Activated T-cell treated with anti-CD3 and anti-CD28 coated beads for 4 hours (primary cell): ENCODE measurements around the gene CHCHD6.

Source experiments
- DNase-seq: peaks from one replicate; pipeline ENCODE4 v3.0.0-alpha.2; 2020

The CHCHD6 gene

DNA sequence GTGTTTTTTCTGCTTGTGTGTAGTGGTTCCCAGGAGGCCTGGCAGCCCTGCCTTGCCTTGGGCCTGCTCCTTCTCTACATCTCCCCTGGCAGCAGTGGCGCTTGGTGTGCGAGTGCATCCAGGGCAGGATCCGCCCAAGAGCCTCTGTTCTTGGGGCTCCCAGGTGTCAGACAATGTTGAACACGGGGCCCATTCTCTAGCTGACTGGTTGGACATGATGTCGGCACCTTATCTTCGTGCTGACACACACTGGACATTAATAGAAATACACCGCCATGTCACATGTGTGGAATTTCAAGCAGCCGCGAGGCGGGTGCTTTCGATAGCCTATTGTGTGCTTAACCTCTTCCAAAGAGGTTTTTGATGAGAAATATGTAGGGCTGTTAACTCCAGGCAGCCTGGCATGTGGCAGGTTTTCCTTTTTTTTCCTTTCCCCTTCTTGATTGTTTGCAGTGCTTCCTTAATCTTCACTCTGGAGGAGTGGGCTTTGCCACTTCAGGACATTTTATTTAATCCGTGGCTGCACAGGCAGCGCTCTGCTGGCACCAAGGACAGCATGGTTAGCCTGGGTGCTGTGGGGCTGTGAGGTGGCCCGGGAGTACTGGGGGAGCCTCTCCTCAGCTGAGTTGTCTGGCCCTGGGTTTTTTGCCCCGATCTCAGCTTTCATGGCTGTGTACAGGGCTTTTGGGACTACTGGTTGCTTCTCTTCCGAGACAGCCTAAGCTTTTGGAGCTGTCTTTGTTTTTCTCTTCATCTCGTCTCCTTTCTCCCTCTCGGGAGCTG, 42.5 kb downstream of the CHCHD6 start:
- no peak for DNase-seq

DNA sequence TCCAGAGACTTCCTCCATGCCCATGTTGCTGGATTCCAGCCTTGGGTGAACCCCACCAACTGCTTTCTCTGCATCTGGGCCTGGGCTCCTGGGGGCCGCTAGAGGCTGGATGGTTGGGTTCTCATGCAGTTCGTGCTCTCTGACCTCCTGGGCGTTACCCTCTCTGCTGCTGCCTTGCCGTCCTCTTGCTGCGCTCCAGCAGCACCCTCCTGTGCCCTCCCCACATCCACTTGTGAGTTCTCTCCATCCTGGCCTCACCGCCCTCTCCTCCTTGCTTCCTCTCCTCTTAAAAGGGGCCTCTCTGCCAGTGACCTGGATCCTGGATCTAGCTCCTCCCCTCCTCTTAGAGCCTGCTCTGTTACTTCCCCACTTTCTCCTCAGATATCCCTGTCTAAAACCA, 43.7 kb downstream of the CHCHD6 start:
- DNase-seq: no peak

DNA sequence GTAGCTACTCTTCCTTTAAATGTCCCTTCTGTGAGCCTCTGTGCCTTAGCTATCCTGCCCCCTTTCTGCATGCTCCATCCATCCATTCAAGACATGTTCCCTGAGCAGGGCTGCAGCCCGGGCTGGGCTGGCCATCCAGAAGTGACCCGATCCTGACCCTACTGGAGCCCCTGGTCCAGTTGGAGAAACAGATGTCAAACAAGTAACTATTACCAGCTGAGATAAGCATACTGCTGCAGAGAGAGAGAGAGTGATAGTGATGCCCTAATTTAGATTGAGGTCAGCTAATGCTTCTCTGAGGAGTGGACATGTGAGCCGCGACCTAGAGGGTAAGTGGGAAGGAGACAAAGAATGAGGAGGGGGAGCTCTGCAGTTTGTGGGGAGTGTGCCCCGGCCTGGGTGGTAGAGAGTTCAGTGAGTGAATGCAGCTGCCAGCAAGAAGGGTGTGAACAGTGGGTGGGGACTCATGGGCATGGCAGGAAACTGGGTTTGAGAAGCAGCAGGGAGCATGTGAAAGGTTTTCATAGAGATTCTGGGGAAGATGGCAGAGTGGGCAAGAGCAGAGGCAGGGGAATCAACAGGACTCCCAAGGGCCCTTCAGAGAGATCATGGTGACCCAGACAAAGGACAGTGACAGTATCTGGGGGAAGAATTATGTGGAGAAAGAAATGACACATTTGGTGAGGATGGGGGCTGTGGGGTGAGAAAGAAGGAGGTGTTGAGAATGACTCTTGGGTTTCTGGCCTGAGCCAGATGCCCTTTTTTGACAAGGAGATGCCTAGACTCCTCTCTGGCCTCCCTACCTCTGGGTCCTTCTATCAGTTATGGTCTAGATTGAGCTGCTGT, 44.9 kb downstream of the CHCHD6 start:
- DNase-seq: no peak

DNA sequence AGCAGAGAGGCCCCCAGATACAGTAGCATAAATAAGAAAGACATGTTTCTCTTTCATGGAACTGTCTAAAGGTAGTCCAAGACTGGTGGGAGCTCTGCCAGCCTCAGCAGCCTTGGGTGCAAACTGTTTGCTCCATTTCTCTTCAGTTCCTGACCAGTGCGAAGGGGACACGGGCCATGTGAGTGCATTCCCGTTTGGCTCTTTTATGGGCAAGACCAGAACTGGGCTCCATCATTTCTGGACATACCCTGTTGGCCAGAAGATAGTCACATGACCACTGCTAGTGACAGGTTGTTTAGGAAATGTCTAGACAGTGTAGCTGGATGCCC, 45.5 kb downstream of the CHCHD6 start:
- no peak for DNase-seq

DNA sequence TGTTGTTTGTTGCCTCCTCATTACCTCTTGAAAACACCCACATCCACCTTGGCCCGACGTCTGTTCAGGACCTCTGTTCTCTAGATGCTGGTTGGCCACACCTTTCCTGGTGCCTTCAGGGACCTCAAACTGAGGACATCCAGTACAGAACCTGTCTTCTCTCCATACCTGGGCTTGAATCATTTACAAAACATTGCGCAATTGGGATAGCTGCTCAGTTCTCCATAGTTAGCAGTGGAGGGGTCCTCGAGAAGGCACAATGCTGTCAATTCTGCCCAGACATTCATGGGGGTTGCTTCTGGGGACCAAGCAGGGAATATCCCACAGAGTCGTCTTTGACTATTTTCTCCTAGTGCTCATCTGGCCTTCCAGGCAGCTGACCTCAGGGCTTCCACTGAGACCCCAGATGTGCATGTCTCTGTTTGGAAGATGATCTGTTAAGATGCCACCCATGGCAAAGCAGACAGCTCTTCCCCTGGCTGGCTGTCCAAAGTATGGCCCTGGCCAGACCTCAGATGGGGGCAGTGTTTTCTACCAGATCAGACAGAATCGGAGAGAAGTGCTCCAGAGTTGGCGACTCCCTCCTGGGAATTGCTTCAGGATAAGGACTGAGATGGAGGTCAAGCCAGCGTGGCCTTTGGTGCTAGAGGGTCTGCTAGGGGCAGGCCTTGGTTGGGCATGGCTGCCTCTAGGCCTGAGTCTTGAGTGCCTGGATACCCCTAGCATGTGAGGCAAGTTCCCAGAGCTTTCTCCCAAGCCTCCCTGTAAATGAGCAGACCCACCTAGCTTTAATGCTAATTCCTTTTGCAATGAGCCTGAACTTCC, 46.1 kb downstream of the CHCHD6 start:
- DNase-seq: no peak

DNA sequence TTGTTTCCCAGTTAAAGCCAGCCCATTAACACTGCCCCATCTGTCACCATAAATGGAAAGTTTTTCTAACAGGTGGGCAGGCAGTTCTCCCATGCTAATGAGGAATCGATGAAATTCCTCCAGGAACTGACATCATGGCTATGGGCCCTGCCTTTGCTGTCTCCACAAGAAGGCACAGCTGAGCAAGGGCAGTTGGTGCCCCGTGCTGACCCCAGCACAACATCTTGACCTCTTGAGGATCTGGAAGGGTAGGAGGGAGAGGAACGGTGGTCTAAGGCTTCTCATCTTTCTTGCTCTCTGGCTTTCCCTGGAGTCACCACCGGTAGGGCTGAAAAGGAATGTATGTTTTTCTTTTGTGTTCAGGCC, 46.7 kb downstream of the CHCHD6 start:
- DNase-seq: no peak

DNA sequence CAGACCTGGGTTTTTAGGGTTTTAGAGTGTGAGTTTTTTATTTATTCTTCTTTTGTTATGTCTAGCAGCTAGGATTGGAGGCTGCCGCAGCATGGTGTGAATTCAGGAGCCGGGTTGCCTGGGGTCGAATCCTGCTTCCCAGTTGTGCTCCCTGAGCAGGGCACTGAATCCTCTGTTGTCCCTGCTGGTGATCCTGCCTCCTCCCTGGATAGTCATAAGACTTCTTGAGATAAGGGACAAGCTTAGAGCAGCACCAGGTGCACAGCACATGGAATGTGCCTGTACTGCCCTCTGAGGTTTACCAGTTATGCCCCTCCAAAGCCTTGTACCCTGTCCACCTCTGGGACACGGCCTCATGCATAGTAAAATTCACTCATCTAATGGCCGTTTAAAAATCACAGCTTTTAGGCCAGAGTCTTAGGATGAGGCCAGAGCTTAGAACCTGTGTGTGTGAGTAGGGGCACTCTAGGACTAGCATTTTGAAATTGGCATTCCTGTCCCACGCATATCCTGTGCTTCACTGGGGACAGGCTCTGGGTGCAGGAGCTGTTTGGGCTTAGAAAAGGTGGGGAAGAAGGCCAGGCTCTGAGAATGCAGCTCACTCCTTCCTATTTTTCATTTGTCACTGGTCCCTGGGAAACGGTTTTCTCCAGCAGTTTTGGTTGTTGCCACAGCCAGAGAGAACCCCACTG, 47.7 kb downstream of the CHCHD6 start:
- DNase-seq: no peak

DNA sequence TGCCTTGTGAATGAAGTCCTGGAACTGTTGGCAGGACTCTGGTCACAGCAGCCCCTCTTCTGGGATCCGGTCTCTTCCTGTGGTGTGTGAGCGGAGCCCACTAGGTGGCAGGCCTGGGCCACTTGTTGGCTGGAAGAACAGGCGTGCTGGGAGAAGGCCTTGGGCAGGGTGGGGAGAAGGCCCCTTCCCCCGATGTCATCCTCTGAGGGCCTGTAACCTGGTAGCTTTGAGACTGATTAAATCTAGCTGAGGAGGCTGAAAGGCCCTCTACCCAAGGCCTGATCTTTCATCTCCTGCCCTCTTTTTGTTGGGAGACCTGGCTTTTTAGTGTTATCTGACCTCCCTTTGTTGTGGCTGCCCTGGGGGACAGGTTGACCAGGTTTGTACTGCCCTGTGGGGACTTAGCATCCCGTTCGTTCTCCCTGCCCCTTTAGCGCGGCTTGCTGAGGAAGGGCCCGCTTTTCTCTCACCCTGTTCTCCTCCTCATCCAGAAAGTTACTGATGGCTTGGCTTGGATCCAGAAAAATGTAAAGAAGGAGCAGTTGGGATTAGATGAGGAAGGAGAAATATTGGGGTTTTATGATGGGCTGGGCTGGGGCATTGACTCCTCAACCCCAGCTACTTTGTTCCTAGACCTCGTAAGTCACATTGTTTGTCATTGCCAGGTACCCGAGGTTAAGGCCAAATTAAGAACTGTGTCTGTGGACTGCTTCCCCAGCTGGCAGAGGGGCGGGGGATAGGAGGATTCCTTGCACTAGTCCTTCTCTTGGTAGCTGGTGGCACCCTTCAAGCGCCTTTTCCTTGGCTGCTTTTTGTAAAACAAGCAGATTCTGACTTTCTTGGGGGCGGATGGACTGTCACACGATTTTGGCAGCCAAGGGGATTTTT, 48.5 kb downstream of the CHCHD6 start:
- peak; percentile 23 for DNase-seq

DNA sequence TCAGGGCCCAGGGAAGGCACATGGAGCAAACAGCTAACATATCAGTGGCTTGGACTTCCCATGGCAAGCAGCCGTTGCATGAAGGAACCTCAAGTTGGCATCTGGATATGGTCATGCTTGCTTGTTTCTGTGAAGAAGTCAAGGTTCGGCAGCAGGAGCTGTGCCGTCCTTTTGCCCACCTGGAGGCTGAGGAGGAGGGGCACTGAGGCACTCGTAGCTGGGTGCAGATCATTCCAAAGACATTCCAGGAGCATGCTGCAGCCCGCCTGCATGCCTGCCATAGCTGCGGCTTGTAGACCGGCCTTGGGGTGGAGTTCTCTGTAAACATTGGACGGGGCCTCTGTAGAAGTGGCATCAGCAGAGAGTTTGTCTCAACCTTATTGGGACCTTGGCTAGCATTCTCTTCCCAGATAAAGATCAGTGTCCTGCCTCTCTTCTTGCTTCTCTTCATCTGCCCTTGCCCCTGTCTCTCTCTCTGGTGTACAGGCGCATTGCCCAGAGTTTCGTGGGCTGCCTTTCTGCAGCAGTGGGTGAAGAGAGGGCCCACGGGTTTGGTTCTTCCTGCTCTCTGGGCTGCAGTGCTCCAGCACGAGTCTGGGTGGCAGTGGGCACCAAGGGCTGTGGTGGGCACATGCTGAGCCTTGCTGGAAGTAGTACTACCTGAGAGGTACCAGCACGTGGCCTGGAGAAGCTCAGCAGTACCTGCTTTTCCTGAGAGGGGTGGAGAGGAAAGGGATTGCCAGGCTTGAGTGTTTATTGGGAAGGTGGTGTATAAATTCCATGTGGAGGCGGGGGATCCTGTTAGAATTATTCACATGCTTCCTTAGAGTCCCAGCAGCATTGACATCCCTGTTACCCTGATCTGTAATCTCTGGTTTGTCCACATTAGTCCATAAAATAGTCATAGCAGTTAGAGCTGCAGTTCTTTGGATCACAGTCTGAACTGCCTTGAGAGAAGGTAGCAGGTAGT, 49.4 kb downstream of the CHCHD6 start:
- DNase-seq: no peak

DNA sequence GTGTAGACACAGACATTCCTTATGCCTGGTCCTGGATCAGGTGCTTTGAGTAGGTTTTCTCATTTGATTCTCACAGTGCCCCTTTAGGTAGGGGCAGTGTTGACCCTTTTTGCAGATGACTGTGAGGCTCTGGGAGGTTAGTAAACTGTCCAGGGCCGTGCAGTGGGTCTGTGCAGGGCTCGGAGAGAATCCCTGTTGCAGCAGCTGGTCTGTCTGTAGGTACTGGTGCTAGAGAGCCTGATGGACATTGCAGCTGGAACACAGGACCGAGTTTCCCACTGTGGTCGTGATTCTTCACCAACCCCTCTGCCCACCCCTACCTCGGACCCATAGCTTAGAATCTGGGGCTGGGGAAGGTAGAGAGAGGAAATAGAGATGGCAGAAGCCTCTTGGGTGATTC, 51.8 kb downstream of the CHCHD6 start:
- DNase-seq: no peak

DNA sequence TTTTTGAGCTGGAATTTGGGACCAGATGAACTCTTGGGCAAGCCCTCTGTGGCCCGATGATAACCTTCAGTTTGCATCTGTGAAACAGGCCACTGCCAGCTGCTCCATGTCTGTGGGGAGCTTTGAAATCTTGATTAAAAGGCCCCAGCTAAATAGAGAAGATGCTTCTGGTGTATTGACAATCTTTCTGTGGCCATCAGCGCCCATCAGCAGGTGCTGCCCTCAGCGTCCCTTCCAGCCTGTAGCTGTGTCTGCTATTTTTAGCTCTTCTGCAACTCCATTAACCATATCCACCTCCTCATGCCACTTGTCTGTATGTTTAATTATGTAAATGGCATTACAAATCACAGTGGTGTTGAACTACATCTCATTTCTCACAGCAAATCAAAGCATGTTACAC, 54.0 kb downstream of the CHCHD6 start:
- DNase-seq: no peak

DNA sequence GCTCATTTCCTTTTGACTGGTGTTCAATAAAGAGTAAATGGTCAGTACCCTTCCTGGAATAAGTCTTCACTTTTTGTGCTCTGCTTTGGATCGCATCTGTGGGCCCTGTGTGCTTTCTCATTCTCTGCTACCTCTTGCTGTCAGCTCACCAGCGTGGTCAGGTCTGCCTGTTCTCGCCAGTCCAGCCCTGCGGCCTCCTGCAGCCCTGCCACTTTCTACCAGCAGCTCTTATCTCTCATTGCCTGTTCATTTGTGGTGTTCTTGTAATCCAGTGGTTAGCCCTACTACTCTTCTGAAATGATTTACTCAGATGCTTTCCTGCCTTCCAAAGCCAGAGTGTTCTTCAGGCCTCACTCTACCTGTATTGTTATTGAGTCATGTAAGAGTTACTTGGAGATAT, 54.8 kb downstream of the CHCHD6 start:
- no peak for DNase-seq

DNA sequence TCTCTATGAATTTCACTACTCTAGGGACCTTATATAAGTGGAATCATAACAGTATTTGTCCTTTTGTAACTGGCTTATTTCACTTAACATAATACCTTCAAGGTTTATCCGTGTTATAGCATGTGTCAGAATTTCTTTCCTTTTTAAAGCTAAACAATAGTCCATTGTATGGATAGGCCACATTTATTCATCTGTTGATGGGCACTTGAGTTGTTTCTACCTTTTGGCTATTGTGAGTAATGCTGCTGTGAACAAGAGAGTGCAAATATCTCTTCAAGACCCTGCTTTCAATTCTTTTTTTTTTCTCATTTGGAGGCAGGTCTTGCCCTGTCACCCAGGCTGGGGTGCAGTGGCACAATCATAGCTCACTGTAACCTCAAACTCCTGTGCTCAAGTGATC, 56.5 kb downstream of the CHCHD6 start:
- no peak for DNase-seq

DNA sequence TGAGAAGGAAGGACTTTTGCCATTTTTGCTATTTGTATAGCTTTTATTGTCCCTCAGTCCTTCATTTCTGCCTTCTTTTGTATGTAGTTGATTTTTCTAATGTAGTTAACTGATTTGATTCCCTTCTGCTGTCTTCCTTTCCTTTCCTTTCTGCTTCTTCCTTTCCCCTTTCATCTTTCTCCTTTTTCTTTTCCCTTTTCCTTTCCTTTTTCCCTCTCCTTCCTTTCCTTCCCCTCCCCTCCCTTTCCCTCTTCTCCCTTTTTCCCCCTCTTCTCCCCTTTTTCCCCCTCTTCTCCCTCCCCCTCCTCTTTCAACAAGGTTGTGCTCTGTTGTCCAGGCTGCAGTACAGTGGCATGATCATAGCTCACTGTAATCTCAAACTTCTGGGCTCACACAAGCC, 59.0 kb downstream of the CHCHD6 start:
- no peak for DNase-seq

DNA sequence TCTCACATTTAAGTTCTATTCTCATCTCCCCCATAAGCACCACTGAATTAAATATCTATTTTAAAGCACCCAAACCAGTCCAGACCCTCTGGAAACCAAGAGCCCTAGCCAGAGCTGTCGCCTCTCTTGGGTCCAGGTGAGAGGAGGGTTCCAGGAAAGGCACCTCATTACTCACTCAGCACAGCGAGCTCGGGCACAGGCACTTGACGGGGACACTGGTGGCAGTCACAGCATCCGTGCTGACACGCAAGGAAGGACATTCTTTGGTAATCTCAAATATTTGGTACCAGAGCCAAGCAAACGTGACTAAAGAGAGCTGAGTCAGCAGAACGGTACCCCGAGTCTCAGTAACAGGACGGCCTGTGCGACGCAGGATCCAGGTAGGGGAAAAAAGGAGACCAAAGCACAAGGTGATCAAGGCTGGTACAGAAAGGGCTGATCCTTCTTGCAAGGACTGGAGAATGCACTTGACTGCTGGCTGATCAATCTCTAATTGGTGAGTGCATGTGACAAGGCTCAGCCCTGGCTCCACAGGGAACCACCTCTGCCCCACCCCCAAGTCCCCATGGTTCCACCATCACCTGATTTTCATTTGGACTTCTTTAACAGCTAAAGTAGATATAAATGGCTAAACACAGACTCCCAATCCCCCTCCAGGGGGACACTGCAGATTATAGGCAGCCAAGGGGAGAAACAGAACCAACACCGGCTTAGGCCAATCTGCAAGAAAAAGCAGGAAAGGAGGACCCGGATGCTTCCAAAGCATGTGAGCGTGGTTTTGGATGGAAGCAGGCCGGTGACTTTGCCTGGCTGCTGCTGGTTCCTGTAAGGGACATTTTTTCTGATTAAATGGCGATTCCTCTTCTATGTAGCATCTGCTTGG, 61.4 kb downstream of the CHCHD6 start:
- no peak for DNase-seq

DNA sequence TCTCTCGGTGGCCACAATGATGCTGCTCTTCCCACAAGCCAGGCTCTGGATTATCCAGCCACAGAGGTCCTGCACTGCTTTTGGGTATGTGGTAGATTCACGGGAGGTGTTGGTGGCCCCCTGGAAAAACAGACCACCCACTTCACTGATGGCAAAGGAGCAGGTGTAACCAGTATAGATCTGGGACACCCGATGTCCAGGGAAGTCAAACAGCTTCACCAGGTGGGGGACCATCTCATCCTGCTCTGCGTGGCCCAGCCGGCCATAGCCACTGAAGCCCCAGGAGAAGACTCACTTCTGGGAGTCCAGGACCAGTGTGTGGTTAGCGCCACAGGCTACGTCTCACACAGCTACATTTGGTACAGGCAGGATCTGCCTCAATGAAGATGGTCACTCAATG, 62.6 kb downstream of the CHCHD6 start:
- no peak for DNase-seq

DNA sequence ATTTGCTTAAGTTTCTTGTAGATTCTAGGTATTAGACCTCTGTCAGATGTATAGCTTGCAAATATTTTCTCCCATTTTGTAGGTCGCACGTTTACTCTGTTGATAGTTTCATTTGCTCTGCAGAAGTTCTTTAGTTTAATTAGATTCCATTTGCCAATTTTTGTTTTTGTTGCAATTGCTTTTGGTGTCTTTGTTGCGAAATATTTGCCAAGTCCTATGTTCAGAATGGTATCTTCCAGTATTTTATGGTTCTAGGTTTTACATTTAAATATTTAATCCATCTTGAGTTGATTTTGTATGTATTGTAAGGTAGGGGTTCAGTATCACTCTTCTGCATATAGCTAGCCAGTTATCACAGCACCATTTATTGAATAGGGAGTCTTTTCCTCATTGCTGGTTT, 64.9 kb downstream of the CHCHD6 start:
- DNase-seq: no peak

DNA sequence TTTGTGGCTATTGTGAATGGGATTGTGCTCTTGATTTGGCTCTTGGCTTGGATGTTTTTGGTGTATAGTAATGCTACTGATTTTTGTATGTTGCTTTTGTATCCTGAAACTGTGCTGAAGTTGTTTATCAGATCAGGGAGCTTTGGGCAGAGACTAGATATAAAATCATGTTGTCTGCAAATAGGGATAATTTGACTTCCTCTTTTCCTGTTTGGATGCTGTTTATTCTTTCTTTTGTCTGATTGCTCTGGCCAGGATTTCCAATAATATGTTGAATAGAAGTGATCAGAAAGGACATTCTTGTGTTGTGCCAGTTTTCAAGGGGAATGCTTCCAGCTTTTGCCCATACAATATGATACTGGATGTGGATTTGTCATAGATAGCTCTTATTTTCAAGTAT, 66.1 kb downstream of the CHCHD6 start:
- DNase-seq: no peak

DNA sequence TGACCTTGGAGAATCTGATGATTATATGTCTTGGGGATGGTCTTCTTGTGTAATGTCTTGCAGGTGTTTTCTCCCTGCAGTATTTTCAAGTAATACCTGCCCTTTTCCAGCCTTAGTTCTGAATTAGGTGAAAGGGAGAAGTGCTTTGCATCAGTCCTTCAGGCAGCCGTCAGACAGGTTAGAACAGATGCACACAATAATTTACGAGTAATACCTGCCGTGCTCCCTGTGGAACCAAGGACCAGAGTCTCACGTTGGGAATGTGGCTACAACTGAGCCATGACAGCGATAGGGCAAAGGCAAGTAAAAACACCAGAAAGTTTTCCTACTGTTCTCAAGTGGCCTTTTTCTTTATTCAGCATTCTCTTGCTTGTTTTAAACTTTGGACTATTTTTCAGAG, 69.1 kb downstream of the CHCHD6 start:
- DNase-seq: no peak

DNA sequence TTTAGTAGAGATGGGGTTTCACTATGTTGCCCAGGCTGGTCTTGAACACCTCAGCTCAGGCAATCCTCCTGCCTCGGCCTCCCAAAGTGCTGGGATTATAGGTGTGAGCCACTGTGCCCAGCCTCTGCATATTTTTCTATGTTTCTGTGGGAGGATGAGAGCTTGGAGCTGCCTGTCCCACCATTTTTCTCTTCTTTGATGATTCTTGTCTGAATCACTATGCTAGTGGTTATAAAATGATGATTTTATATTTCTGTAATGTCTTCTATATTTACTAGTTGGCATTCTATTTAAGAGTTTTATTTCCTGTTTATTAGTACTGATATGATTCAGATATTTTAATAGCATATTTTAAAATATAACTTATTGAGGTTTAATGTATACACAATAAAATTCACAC, 69.7 kb downstream of the CHCHD6 start:
- no peak for DNase-seq
